ENCODE results near the gene DKK3. TPM values are rescaled to one million over a fixed set of nuclear protein-coding genes. Genes with fewer than 3 reads are reported as not detected.

The DKK3 gene
- polyA plus RNA-seq, 1 of the 3 experiments (the other 2 are of a cell fraction): 1,174 TPM

DNA sequence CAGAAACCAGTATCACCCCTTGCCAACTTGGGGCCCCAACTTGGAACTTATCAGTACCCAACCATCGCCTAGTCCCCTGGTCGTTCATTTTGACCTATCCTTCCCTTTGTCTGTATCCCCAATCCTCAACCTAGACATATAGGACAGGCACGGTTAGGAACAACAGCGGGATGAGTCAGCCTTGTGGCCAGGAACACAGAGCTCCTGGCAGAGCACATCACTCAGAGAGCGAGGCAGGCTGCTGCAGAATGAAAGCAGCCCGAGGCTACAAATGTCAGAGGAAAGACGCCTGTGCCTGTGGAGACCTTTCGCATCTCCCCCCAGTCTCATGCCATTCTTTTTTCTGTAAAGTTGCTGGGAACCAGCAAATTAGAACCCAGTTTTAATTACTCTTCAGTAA is 14.6 kb downstream of the DKK3 start (continued):
- TF ChIP-seq TEAD4 (IDR thresholded peaks at IDR 0.05; ENCODE audit: borderline replicate concordance, insufficient read depth) (no peak), RFX5 (IDR thresholded peaks at IDR 0.05; ENCODE audit: low read length) (no peak), POLR2AphosphoS5 (IDR thresholded peaks at IDR 0.05; ENCODE audit: low read depth, low read length) (peak; percentile 75), SIN3A (IDR thresholded peaks at IDR 0.05; ENCODE audit: borderline replicate concordance, low read depth, low read length) (peak; percentile 86; the same call in 1 of the 2 replicates), RCOR1 (IDR thresholded peaks at IDR 0.05; ENCODE audit: low read length) (peak; percentile 42; the same call in 1 of the 2 replicates), FOXM1 (IDR thresholded peaks at IDR 0.05; ENCODE audit: low read depth) (no peak), USF2 (IDR thresholded peaks at IDR 0.05; ENCODE audit: borderline replicate concordance, low read depth, low read length) (no peak), RAD21 (IDR thresholded peaks at IDR 0.05; ENCODE audit: low read length) (peak; percentile 32; the same call in 1 of the 2 replicates)
- TF ChIP-seq, protein P1, sequence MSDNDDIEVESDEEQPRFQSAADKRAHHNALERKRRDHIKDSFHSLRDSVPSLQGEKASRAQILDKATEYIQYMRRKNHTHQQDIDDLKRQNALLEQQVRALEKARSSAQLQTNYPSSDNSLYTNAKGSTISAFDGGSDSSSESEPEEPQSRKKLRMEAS (IDR thresholded peaks at IDR 0.05; ENCODE audit: low read depth): peak; percentile 84

DNA sequence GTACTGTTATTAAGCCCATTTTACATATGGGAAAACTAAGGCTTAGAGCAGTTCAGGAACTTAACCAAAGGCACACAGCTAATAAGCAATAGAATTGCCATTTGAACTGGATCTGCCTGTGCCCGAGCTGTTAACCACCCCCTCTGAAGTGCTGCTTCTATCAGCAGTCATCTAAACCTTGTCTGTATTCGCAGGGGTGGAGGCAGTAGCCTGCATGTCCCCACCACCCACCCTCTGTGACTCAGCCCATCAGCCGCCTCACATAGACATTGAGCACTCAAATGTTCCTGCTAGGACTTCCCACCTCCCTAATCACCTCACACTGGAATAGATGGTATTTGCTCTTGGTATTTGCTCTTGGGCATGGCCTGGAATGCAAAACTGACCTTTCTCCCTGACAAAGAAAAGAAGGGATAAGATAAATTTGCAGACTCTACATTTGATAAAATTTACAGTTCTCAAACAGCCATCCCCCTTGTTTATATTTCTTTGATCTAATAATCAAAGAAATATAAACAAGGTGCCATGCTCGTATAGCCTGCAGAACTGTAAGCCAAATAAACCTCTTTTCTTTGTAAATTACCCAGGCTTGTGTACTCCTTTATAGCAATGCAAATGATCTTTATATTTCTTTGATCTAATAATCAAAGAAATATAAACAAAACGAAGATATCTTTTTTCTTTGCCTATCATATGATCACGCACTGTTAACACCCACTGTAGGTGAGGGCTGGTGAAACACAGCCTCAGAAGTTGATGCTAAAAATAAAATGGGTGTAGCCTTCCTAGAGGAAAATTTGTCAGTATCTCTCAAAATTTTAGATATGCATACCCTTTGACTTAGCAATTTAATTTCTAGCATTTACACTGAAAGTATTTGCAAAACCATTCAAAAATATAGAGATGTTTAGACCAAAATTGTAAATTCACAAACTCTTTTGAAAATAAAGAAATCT is 15.9 kb downstream of the DKK3 start:
- Histone ChIP-seq H3K9ac (no peak overlapping the region; the same call in 1 of the 2 replicates), H3K9me3 (no peaks in the 10 kb centered on the region), H3F3A (replicated peaks; ENCODE audit: insufficient read depth) (peaks cover 76% of the 10 kb centered on the region), H3K36me3 (replicated peaks in 1 of 2; ENCODE audit: control insufficient read depth in 1 of 2, insufficient read depth in 2 of 2, low read length in 1 of 2) (peaks cover 39 to 60% of the 10 kb centered on the region in 2 experiments), H3K27me3 (ENCODE audit: insufficient read depth) (no peaks in the 10 kb centered on the region), H2AFZ (ENCODE audit: low read depth) (no peak overlapping the region), H3K4me3 (ENCODE audit: low read depth in 2 of 2, low read length in 1 of 2) (no peak overlapping the region), H3K9me2 (no peaks in the 10 kb centered on the region), H3K27ac (ENCODE audit: low read depth in 2 of 2, low read length in 1 of 2) (peak overlapping the region; percentile 93 to 99), H4K20me1 (ENCODE audit: insufficient read depth) (no peaks in the 10 kb centered on the region), H3K4me2 (no peak overlapping the region), H3K79me2 (ENCODE audit: insufficient read depth) (peaks cover 81% of the 10 kb centered on the region), H3K4me1 (ENCODE audit: control insufficient read depth in 1 of 2, insufficient read depth in 2 of 2, low read depth in 1 of 2, low read length in 1 of 2) (peaks cover 38 to 71% of the 10 kb centered on the region in 2 experiments)
- 58% methylated on average over 6 of the region's 6 CpGs for WGBS (ENCODE audit: low lambda C conversion rate)
- ChIA-PET CTCF (interaction anchor here (1.0 to 1.6 kb wide), 5 partner anchors 13 to 285 kb away, joined by 3 to 5 read pairs (median 4); partner anchors contain the start of gene DKK3), POLR2A (interaction anchor here (1.4 kb wide), 1 partner anchor 17 kb away, joined by 3 read pairs; no protein-coding TSS in a partner anchor)
- TF ChIP-seq RAD21 (IDR thresholded peaks at IDR 0.05; ENCODE audit: low read length): no peak
- 0 out of 2 replicates have a peak, but pooled peaks have one; percentile 7 for TF ChIP-seq FOSL2 (IDR thresholded peaks at IDR 0.05; ENCODE audit: borderline replicate concordance, low read depth)
- 0 out of 2 replicates have a peak, but pooled peaks have one; percentile 23 for TF ChIP-seq GATA2 (CRISPR knock-in tag; IDR thresholded peaks at IDR 0.05)
- 0 out of 2 replicates have a peak, but pooled peaks have one; percentile 9 for TF ChIP-seq JUND (IDR thresholded peaks at IDR 0.05)
- DNase-seq: no peak
